NCI-H2029 treated with DMSO at 0.1 percent for 48 hours (cell line): ENCODE measurements around the gene ITIH5.

ENCODE experiments used
- DNase-seq: peaks from one replicate; lab custom pipeline; 2025; lab: John Stamatoyannopoulos, UW

Gene ITIH5

DNA sequence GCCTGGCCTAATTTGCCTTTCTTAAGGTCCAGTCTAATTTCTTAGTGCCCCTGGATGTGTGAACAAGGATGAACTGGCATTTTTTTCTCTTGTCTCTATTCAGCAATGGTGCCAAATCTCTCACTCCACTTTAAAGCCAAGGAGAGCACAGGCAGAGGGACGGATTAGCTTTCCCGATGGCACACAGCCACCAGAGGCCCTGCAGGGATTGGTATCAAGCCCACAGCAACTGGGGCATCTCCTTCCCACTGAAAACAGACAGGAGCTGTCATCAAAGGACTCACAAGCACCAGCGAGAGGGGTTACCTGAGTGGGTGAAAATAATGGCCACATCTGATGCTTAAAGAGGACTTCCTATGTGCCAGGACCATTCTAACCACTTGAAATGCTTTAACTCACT lies 83.1 kb downstream of the ITIH5 start:
- DNase-seq: no peak

GRCh38 chr10:7580520-7580919 lies 86.2 kb downstream of the ITIH5 start:
- DNase-seq: no peak

DNA sequence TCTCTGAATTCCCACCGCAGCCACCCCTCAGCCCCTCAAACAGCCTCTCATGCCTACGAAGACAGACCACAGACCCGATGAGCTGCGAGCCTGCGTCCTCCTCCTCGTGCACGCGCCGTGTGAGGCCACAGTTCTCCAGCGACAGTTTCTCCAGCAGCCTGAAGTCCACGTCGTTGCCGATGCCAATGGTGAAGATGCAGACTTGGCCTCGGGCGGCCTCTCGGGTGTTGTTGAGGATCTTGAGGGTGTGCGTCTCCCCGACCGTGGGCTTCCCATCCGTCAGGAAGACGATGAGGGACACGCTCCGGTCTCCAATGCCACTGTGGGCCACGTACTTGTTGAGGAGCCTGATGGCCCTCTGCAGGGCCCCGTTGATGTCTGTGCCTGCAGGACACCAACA lies 87.1 kb downstream of the ITIH5 start:
- no peak for DNase-seq

- DNase-seq: no peak
Measured at GRCh38 chr10:7577579-7577978, 89.2 kb downstream of the ITIH5 start.

- no peak for DNase-seq
Measured at GRCh38 chr10:7577176-7577575, 89.6 kb downstream of the ITIH5 start.

GRCh38 chr10:7576340-7576739 lies 90.4 kb downstream of the ITIH5 start:
- no peak for DNase-seq

- DNase-seq: no peak
Measured at GRCh38 chr10:7572391-7572790, 94.4 kb downstream of the ITIH5 start.

GRCh38 chr10:7571981-7572380 lies 94.8 kb downstream of the ITIH5 start:
- DNase-seq: no peak

DNA sequence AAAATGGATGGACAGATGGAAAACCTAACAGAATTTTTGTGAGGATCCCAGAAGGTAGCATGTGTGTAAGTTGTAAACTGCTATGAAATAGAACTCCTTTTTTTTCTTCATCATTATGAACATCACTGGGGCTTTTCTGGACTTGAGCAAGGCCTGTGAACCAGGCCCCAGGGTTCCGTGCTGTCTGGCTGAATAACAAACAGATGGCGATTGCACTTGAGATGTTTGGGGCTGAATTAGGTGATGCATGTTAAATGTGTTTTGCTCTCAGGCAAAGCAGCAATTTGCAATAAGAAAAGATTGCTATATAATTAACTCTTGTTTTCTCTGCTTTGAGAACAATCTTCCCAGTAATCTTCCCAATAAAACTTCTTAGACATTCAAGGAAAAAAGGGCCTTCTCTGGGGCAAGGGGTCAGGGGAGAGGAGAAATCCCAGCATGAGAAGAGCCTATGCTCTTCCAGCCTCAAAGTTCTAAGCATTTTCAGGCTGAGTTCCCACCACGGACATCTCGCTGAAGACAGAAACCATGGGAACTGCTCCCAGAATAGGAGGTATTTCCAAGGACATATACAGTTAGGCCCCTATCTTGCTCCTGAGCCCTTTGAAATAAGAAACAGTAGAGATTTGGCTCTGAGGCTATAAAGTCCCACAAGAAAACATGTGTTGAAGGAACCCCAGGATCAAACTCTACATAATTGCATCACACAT lies 98.7 kb downstream of the ITIH5 start:
- no peak for DNase-seq

DNA sequence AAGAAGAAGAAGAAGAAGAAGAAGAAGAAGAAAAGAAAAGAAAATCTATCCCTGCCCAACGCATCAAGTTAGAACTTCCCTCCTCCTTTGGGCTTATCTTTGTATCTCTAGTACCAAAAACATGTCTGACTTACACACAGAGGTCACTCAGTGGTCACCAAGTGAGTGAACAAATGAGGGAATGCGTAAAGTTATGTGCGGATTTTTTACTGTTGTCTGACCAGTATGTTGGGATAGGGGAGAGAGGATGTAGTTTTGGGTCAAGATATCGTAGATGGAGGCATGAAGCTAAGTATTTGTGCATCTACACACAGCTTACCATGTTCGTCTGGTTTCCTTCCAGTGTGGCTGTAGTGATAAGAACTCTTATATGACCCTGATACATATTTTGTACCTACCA lies 99.9 kb downstream of the ITIH5 start:
- DNase-seq: no peak

- DNase-seq: no peak
Measured at GRCh38 chr10:7565871-7566270, 100.9 kb downstream of the ITIH5 start.

DNA sequence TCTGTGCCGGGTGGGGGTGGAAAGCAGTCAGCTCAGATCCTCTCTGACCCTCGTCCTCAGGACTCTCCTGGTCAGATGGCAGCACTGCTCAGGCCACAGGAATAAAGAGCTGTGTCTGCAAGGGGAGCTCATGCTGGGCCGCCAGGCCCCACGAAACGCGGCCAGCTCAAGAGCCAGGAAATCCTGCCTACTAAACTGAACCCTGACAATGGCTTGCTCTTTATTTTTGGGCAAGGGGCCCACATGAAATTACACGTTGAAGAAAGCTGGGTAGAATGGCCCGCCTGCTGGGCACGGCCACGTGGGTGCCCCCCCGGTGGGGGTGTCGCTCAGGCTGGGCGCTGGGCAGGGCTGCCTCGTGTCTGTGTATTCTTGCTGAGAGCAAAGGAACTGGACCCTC lies 103.0 kb downstream of the ITIH5 start:
- no peak for DNase-seq

DNA sequence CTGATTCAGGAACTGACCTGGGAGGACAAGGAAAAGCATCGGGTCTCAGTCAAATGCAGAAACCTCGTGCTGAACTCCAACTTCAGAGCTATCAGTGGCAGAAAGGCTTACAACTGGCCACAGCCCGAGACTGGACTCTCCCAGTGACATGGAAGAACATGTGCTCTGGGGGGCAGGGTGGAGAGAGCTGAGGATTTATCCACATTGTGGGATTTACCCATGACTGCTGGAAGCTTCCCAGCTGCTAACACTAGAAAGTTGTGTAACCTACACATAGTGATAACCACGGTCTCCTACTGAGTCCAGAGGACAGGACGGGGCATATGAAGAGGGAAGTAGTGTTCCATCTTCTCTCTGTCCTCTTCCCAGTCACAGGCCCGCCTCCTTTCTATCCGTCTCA lies 103.4 kb downstream of the ITIH5 start:
- DNase-seq: no peak

- DNase-seq: no peak
Measured at GRCh38 chr10:7561985-7562384, 104.8 kb downstream of the ITIH5 start.

DNA sequence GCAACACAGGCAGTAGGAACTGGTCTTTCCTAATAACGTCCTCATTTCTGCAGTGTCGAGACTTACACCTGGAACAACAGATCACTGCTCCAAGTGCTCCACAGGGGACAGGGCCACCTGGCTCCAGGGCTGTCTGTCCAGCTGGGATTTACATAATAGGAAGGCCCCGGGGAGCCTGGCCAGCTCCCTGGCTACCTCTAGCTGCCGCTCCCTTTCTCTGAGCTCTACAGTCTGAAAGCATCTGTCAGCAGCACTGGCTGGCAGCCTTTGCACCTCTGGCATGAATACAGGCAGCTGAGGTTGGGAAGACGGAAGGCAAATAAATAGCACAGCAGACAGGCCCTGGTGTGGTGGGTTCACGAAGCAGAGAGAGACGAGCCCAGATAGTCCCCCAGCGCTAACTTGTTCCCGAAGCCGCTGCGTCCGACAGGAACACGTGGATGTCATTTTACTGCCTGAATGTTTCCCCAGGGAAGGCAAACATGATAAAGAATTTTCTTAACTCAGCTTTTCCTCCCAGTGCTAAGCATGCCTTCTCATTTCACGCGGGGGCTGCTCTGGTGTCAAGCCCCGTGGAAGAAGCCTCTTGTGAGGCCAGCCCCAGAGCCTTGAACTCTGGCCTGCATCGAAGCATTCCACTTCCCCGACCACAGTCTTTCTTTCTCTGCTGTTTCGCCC lies 105.4 kb downstream of the ITIH5 start:
- DNase-seq: no peak

- DNase-seq: no peak
Measured at GRCh38 chr10:7560519-7560918, 106.2 kb downstream of the ITIH5 start.

DNA sequence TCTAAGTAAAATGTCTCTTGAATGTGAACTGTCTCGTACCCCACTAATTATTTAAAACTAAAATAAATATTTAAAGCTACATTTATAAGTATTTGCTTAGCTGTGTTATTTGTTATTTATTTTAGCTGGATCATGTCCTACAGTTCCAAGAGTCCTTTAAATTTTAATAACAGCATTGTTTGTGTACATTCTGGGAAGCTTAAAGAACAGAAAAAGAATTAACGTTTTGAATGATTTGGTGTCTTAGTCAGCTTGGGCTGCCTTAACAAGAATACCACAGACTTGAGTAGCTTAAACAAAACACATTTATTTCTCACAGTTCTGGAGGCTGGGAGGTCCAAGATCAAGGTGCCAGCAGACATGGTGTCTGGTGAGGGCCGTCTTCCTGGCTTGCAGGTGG lies 107.4 kb downstream of the ITIH5 start:
- no peak for DNase-seq

DNA sequence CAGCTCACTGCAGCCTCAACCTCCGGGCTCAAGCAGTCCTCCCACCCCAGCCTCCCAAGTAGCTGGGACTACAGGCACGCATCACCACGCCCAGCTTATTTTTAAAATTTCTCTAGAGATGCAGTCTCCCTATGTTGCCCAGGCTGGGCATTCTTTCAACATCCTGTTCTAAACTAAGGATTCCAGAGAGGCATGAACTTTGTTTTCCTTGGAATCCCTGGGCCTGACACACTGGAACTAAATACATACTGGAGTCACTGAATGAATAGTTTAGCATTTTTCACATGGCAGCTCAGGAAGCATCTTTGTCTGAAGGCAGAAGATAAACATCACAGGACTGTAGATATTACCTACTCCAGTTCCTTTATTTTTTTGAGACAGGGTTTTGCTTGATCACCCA lies 108.7 kb downstream of the ITIH5 start:
- no peak for DNase-seq

- DNase-seq: no peak
Measured at GRCh38 chr10:7553531-7553930, 113.2 kb downstream of the ITIH5 start.

- DNase-seq: no peak
Measured at GRCh38 chr10:7551950-7552716, 114.6 kb downstream of the ITIH5 start.

DNA sequence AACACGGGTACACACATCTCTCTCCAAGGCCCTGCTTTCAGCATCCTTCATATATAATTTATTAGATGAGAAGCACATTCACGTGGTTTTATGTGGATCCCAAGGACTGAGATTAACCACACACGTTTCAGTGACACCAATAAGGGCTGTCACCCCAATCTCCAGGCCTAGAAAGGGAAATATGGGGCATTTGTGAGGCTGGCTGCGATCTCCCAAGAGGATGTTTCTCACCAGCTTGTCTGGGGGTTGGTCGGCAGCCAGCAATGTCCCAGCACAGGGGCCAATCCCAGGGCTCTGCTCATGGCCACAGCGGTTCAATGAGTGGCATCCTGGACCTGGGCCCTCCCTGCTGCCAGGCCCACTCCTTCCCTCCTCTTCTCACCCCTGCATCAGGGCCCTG lies 115.5 kb downstream of the ITIH5 start:
- DNase-seq: no peak

DNA sequence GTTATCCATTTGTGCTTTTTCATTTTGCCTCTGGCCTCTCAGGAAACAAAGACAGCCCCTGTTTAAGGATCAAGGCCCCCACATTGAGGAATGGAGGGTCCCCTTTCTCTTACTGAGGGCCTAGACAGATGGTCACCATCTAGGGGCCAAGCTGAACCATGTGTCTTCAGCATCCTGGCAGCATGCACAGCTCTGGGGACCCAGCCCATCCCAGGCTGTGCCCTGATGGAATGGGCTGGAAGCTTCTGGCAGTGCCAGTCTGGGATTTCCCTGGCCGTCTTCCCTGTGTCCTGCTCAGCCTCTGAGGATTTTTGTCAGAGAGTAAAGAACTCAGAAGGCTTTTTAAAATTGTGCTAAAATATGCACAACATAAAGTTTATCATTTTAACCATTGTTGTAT lies 116.8 kb downstream of the ITIH5 start:
- DNase-seq: no peak

GRCh38 chr10:7547829-7548228 lies 118.9 kb downstream of the ITIH5 start:
- no peak for DNase-seq
